ENCODE data around the gene S100A16. TPM values are rescaled to one million over a fixed set of nuclear protein-coding genes. Genes with fewer than 3 reads are reported as not detected.

The S100A16 gene
- total RNA-seq, 2 donors from 2014 or later: 20.1 to 42.5 TPM

GRCh38 chr1:153651771-153652170, 38.8 kb upstream of the S100A16 start:
- intact Hi-C loops (cut with DNase I): no loop called here
- 89 to 100% methylated on average over 1 of the region's 1 CpG for WGBS, 2 donors
- TF ChIP-seq POLR2A (IDR thresholded peaks at IDR 0.05): no peak
- TF ChIP-seq, protein P1, sequence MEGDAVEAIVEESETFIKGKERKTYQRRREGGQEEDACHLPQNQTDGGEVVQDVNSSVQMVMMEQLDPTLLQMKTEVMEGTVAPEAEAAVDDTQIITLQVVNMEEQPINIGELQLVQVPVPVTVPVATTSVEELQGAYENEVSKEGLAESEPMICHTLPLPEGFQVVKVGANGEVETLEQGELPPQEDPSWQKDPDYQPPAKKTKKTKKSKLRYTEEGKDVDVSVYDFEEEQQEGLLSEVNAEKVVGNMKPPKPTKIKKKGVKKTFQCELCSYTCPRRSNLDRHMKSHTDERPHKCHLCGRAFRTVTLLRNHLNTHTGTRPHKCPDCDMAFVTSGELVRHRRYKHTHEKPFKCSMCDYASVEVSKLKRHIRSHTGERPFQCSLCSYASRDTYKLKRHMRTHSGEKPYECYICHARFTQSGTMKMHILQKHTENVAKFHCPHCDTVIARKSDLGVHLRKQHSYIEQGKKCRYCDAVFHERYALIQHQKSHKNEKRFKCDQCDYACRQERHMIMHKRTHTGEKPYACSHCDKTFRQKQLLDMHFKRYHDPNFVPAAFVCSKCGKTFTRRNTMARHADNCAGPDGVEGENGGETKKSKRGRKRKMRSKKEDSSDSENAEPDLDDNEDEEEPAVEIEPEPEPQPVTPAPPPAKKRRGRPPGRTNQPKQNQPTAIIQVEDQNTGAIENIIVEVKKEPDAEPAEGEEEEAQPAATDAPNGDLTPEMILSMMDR (IDR thresholded peaks at IDR 0.05): no peak
- ATAC-seq (no peak), DNase-seq (no peak)
- Histone ChIP-seq H3K4me1 (peaks cover 53% of the 10 kb centered on the region), H3K27me3 (no peaks in the 10 kb centered on the region), H3K4me3 (no peak overlapping the region), H3K27ac (peak overlapping the region in 2 of 4 donors; percentile 14 to 92), H3K36me3 (replicated peaks in 1 of 2; ENCODE audit: insufficient read depth in 1 of 2, low read depth in 2 of 2) (no peaks in the 10 kb centered on the region), H3K9me3 (no peaks in the 10 kb centered on the region)

DNA sequence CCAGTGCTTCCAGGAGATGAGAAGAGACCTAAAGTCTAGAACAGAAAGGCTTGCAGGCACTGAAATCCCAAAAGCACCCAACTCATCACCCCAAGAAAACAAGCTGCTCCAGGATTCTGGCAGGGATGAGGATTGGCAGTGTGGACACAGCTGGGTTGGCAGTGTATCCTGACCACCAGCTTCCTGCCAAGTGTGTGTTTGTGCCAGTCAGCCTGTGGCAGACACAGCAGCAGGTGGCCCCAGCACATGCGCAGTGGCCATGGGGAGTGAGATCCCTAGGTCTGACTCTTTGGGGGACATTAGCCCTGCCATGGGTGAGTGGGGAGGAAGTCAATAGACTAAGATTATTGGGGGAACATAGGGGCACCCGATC, 36.9 kb upstream of the S100A16 start:
- ATAC-seq: peak; percentile 93
- intact Hi-C loops (cut with DNase I): no loop called here
- Histone ChIP-seq H3K36me3 (replicated peaks in 1 of 2; ENCODE audit: insufficient read depth in 1 of 2, low read depth in 2 of 2) (peaks cover 9 to 11% of the 10 kb centered on the region in 2 donors), H3K9me3 (no peaks in the 10 kb centered on the region), H3K27me3 (no peaks in the 10 kb centered on the region), H3K27ac (peak overlapping the region; percentile 75 to 83 (median 80)), H3K4me1 (peaks cover 59% of the 10 kb centered on the region), H3K4me3 (no peak overlapping the region)
- WGBS, 2 donors: 26 to 42% methylated on average over 2 of the region's 2 CpGs
- DNase-seq: peak; percentile 92 to 97 (median 96)
- TF ChIP-seq POLR2A (IDR thresholded peaks at IDR 0.05): no peak
- TF ChIP-seq, protein P1 (IDR thresholded peaks at IDR 0.05): no peak

GRCh38 chr1:153649137-153649862, 36.4 kb upstream of the S100A16 start:
- DNase-seq (peak in 3 of 4 donors; percentile 46 to 68 (median 63)), ATAC-seq (peak; percentile 12)
- H3K4me3 ChIP-seq: no peak overlapping the region
- no peaks in the 10 kb centered on the region for H3K27me3 ChIP-seq
- peaks cover 9 to 13% of the 10 kb centered on the region in 2 donors for H3K36me3 ChIP-seq (replicated peaks in 1 of 2; ENCODE audit: insufficient read depth in 1 of 2, low read depth in 2 of 2)
- TF ChIP-seq, protein P1 (IDR thresholded peaks at IDR 0.05): no peak
- peak in 1 of 3 donors; percentile 5 for TF ChIP-seq POLR2A (IDR thresholded peaks at IDR 0.05)
- intact Hi-C loops (cut with DNase I): no loop called here
- no peaks in the 10 kb centered on the region for H3K9me3 ChIP-seq
- H3K4me1 ChIP-seq: peaks cover 61% of the 10 kb centered on the region
- 11 to 15% methylated on average over 3 of the region's 3 CpGs for WGBS, 2 donors
- H3K27ac ChIP-seq: peak overlapping the region; percentile 75 to 83 (median 80)

DNA sequence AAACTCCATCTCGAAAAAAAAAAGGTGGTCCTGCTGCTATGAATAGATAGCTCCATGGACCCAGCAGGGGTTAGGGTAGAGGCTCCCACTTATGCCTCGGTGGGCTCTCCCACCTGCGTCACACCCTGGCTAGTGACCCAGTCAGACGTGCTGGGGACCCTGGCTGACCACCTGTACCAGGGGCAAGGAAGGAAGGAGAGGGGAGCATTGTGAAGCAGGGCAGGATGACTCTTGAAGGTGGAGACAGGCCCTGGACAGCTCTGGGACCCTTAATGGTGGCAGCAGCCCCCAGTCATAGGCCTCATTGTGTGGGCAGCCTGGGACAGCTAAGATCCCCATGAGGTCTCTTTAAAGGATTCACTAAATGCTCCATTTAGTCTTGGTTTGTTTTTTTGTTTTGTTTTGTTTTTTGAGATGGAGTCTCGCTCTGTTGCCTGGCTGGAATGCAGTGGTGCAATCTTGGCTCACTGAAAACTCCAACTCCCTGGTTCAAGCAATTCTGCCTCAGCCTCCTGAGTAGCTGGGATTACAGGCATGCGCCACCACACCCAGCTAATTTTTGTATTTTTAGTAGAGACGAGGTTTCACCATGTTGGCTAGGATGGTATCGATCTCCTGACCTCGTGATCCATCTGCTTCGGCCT, 35.2 kb upstream of the S100A16 start:
- H3K27ac ChIP-seq: peak overlapping the region in 3 of 4 donors; percentile 75 to 83 (median 81)
- no peak overlapping the region for H3K4me3 ChIP-seq
- no peaks in the 10 kb centered on the region for H3K9me3 ChIP-seq
- no peak for ATAC-seq
- no peaks in the 10 kb centered on the region for H3K27me3 ChIP-seq
- peaks cover 67% of the 10 kb centered on the region for H3K4me1 ChIP-seq
- WGBS, 2 donors: 81 to 83% methylated on average over 10 of the region's 10 CpGs
- intact Hi-C loops (cut with DNase I): no loop called here
- peaks cover 11 to 13% of the 10 kb centered on the region in 2 donors for H3K36me3 ChIP-seq (replicated peaks in 1 of 2; ENCODE audit: insufficient read depth in 1 of 2, low read depth in 2 of 2)
- no peak for TF ChIP-seq POLR2A (IDR thresholded peaks at IDR 0.05)
- TF ChIP-seq, protein P1 (IDR thresholded peaks at IDR 0.05): no peak
- DNase-seq: no peak

Measured in body of pancreas (tissue), 4 donors.